Ovary (tissue), 3 donors: ENCODE results near the gene NIPSNAP3A.
A peak's percentile ranks its signal among the peaks of the same experiment; 100 is the strongest.

Experiments
- EP300 ChIP-seq: sonication (generic); formaldehyde crosslinking; IDR thresholded peaks from one replicate; pipeline ENCODE4 v1.6.1; 2017; ENCODE audit warnings: antibody characterized with exemption
- POLR2A ChIP-seq: fragments of 450-650 bp; IDR thresholded peaks from one replicate; pipeline ENCODE4 v1.6.1; 2017; ENCODE audit warnings: antibody characterized with exemption, mild to moderate bottlenecking, moderate library complexity
- TF ChIP-seq, protein P1 (sequence below), 3 donors: fragments of 450-650 bp in 2 of 3; fragments of 200-600 bp in 1 of 3; IDR thresholded peaks; one replicate each; pipeline versions ENCODE4 v1.5.1 to v1.8.0; 2016 to 2022; ENCODE audit warnings: antibody characterized with exemption in 3 of 3, mild to moderate bottlenecking in 1 of 3
- donor health status: DM: no; HTN: no; CAD: no.

DNA sequence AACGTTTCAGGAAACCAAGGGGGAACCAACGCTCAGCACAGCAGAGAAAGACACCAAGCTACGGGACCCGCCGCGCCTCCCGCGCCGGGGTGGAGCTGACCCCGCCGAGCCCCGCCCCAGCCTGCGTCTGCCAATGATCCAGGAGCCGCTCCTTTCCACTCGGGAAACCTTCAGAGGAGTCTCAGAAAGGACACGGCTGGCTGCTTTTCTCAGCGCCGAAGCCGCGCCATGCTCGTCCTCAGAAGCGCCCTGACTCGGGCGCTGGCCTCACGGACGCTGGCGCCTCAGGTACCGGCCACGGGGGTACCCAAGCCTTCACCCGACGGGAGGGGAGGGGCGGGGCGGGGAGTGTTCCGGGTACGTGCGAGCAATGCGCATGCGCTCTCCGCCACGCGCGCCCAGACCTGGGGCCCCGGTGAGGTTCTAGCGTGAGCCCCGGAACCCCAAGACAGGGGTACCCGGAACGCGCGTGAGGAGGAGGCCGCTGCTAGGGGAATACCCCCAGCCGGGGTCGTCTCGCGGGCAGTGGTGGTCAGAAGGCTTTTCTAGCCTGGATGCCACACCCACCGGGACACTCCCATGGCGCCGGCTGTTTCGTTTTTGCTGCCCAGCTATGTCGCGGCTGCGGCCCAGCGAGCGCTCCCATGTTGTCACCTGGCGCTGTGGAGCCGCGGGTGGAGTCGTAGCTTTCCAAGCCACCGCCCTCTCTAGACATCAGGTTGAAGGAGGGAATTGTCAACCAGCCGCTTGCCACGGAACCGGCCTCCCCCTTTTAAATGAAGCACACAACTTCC is at the start of gene NIPSNAP3A:
- no peak for TF ChIP-seq EP300
- peak; percentile 25 for TF ChIP-seq POLR2A
- TF ChIP-seq, protein P1, sequence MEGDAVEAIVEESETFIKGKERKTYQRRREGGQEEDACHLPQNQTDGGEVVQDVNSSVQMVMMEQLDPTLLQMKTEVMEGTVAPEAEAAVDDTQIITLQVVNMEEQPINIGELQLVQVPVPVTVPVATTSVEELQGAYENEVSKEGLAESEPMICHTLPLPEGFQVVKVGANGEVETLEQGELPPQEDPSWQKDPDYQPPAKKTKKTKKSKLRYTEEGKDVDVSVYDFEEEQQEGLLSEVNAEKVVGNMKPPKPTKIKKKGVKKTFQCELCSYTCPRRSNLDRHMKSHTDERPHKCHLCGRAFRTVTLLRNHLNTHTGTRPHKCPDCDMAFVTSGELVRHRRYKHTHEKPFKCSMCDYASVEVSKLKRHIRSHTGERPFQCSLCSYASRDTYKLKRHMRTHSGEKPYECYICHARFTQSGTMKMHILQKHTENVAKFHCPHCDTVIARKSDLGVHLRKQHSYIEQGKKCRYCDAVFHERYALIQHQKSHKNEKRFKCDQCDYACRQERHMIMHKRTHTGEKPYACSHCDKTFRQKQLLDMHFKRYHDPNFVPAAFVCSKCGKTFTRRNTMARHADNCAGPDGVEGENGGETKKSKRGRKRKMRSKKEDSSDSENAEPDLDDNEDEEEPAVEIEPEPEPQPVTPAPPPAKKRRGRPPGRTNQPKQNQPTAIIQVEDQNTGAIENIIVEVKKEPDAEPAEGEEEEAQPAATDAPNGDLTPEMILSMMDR (IDR thresholded peaks at IDR 0.05) = no peak
